MCF 10A (cell line): ENCODE measurements around the gene USH2A. TPM values are rescaled to one million over a fixed set of nuclear protein-coding genes. Genes with fewer than 3 reads are reported as not detected.

Experiments
- BruUV-seq: library from RNA; stranded (reverse); fragments of 400-500 nt; replicated peaks from 2 replicates; lab custom pipeline; 2021; lab: Mats Ljungman, UMichigan
- CTCF ChIA-PET: fragments of 300-600 bp; sonication (Branson Sonifier 250); formaldehyde crosslinking; extraction: SDS; loops from one replicate; lab custom pipeline; 2021; ENCODE audit warnings: antibody characterized with exemption, inconsistent platforms; lab: Yijun Ruan, JAX
- POLR2A ChIA-PET: fragments of 300-600, 350-650 bp; sonication (Branson Sonifier 250); formaldehyde crosslinking; extraction: SDS; loops from one replicate; lab custom pipeline; 2020; ENCODE audit warnings: antibody characterized with exemption, inconsistent platforms; lab: Yijun Ruan, JAX
- DNase-seq: peaks from one replicate; pipeline ENCODE4 v3.0.0-alpha.2; 2018; ENCODE audit not compliant: unreplicated experiment
- H3K27ac Mint-ChIP-seq: one replicate; pipeline ENCODE4 v1.8.0; 2022; ENCODE audit warnings: mild to moderate bottlenecking, low read depth, mixed read lengths; ENCODE audit not compliant: unreplicated experiment
- H3K27me3 Mint-ChIP-seq: one replicate; pipeline ENCODE4 v1.8.0; 2022; ENCODE audit warnings: mixed read lengths; ENCODE audit not compliant: insufficient read depth, unreplicated experiment
- H3K36me3 Mint-ChIP-seq: one replicate; pipeline ENCODE4 v1.8.0; 2022; ENCODE audit warnings: mild to moderate bottlenecking, moderate library complexity, mixed read lengths; ENCODE audit not compliant: insufficient read depth, unreplicated experiment
- H3K4me1 Mint-ChIP-seq: one replicate; pipeline ENCODE4 v1.8.0; 2022; ENCODE audit warnings: mixed read lengths; ENCODE audit not compliant: insufficient read depth, unreplicated experiment
- H3K4me3 Mint-ChIP-seq: one replicate; pipeline ENCODE4 v1.8.0; 2022; ENCODE audit warnings: mild to moderate bottlenecking, moderate library complexity, mixed read lengths; ENCODE audit not compliant: unreplicated experiment
- H3K9me3 Mint-ChIP-seq: one replicate; pipeline ENCODE4 v1.8.0; 2022; ENCODE audit warnings: mixed read lengths; ENCODE audit not compliant: unreplicated experiment
- intact Hi-C: fragments of 100-400 bp; cut with micrococcal nuclease; formaldehyde crosslinking; loops from 2 replicates; pipeline ENCODE4 v1.14.1; 2022
- total RNA-seq: library from RNA; stranded (reverse); gene quantifications from 2 replicates; pipeline ENCODE4 v1.2.3, GENCODE V29; 2022
- TF ChIP-seq, protein P1 (sequence below): fragments of 200-600 bp; IDR thresholded peaks from one replicate; pipeline ENCODE4 v1.8.0; 2022; ENCODE audit warnings: antibody characterized with exemption, mild to moderate bottlenecking; ENCODE audit not compliant: unreplicated experiment

USH2A gene
- total RNA-seq, 1 experiment from 2014 or later = not detected

GRCh38 chr1:215875712-215876111, 547.5 kb downstream of the USH2A start:
- CTCF ChIA-PET = interaction anchor here (0.6 kb wide), 2 partner anchors 26 to 62 kb away, joined by 4 read pairs; no protein-coding TSS in a partner anchor
- no TSS peak for BruUV-seq
- H3K27me3 Mint-ChIP-seq = peaks cover 89% of the 10 kb centered on the region
- H3K27ac Mint-ChIP-seq = no peak overlapping the region
- no peak overlapping the region for H3K4me3 Mint-ChIP-seq
- no peak for DNase-seq
- POLR2A ChIA-PET = no interaction called here
- H3K36me3 Mint-ChIP-seq = no peaks in the 10 kb centered on the region
- no peaks in the 10 kb centered on the region for H3K9me3 Mint-ChIP-seq
- no peaks in the 10 kb centered on the region for H3K4me1 Mint-ChIP-seq
- intact Hi-C loops = no loop called here
- TF ChIP-seq, protein P1, sequence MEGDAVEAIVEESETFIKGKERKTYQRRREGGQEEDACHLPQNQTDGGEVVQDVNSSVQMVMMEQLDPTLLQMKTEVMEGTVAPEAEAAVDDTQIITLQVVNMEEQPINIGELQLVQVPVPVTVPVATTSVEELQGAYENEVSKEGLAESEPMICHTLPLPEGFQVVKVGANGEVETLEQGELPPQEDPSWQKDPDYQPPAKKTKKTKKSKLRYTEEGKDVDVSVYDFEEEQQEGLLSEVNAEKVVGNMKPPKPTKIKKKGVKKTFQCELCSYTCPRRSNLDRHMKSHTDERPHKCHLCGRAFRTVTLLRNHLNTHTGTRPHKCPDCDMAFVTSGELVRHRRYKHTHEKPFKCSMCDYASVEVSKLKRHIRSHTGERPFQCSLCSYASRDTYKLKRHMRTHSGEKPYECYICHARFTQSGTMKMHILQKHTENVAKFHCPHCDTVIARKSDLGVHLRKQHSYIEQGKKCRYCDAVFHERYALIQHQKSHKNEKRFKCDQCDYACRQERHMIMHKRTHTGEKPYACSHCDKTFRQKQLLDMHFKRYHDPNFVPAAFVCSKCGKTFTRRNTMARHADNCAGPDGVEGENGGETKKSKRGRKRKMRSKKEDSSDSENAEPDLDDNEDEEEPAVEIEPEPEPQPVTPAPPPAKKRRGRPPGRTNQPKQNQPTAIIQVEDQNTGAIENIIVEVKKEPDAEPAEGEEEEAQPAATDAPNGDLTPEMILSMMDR = no peak

GRCh38 chr1:215875236-215875635, 548.0 kb downstream of the USH2A start:
- Mint-ChIP-seq H3K4me3 (no peak overlapping the region), H3K9me3 (no peaks in the 10 kb centered on the region), H3K4me1 (no peaks in the 10 kb centered on the region), H3K27me3 (peaks cover 84% of the 10 kb centered on the region), H3K27ac (no peak overlapping the region), H3K36me3 (no peaks in the 10 kb centered on the region)
- ChIA-PET POLR2A (no interaction called here), CTCF (interaction anchor here (0.6 kb wide), 2 partner anchors 25 to 63 kb away, joined by 4 read pairs; no protein-coding TSS in a partner anchor)
- intact Hi-C loops = no loop called here
- TF ChIP-seq, protein P1 = no peak
- DNase-seq = no peak
- no TSS peak for BruUV-seq

GRCh38 chr1:215872658-215873057, 550.6 kb downstream of the USH2A start:
- H3K4me3 Mint-ChIP-seq = no peak overlapping the region
- TF ChIP-seq, protein P1 = no peak
- intact Hi-C loops = no loop called here
- H3K4me1 Mint-ChIP-seq = no peaks in the 10 kb centered on the region
- ChIA-PET POLR2A (interaction anchor here (0.7 kb wide), 1 partner anchor 21 kb away, joined by 5 read pairs; no protein-coding TSS in a partner anchor), CTCF (interaction anchor here (0.6 kb wide), 1 partner anchor 10 kb away, joined by 3 read pairs; no protein-coding TSS in a partner anchor)
- DNase-seq = no peak
- H3K27me3 Mint-ChIP-seq = peaks cover 73% of the 10 kb centered on the region
- H3K27ac Mint-ChIP-seq = no peak overlapping the region
- H3K9me3 Mint-ChIP-seq = no peaks in the 10 kb centered on the region
- BruUV-seq = no TSS peak
- no peaks in the 10 kb centered on the region for H3K36me3 Mint-ChIP-seq

GRCh38 chr1:215868500-215868899, 554.7 kb downstream of the USH2A start:
- ChIA-PET CTCF (no interaction called here), POLR2A (no interaction called here)
- TF ChIP-seq, protein P1 = no peak
- H3K27ac Mint-ChIP-seq = no peak overlapping the region
- intact Hi-C loops = no loop called here
- no peaks in the 10 kb centered on the region for H3K36me3 Mint-ChIP-seq
- DNase-seq = no peak
- no TSS peak for BruUV-seq
- no peaks in the 10 kb centered on the region for H3K4me1 Mint-ChIP-seq
- no peaks in the 10 kb centered on the region for H3K9me3 Mint-ChIP-seq
- no peak overlapping the region for H3K4me3 Mint-ChIP-seq
- H3K27me3 Mint-ChIP-seq = peaks cover 76% of the 10 kb centered on the region
